ENCODE data around the gene AGAP5.
"Not testable (repeated sequence)": the region's sequence is repeated elsewhere in the genome, so short reads cannot be mapped to it uniquely, and the experiment has no call there.

AGAP5 gene

DNA sequence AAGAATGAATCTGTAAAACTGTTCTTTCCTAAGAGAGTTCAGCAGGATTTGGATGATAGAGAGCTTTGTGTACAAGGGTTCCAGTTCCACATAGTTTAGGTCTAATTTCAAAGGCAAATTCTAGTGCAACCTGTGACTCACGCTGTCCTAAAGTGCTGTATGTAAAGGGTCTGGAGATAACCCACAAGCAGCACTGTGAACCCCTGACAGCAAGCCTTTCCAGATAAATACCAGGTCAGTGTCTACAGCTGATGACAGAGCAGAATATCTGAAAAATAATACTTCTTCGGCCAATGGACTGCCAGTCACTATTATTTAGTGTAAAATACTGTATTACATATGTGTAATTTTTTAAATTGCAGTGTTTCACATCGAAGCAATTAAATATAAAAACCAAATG lies 16.0 kb upstream of the AGAP5 start:
- DNase-seq = not testable (repeated sequence)

- DNase-seq = not testable (repeated sequence)
Measured at GRCh38 chr10:73711683-73712082, 13.8 kb upstream of the AGAP5 start.

DNA sequence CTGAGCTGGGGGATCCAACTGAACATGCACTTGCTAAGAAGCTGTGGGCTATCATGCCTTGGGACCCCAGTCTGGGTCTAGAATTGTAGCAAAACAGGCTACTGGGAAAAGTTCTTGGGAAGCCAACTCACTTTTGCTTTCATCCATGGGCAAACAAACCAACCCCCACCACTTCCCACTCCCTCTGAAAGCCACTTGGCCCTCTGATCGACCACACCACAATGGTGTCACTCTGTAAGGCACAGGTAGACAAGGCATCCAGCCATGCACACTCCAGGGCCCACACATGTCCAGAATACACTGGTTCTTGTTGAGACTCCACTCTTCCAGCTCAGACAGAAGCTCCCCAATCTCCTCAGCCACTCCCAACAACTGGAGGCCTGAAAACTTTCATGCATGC lies 10.2 kb upstream of the AGAP5 start:
- DNase-seq = not testable (repeated sequence)

- not testable (repeated sequence) for DNase-seq
Measured at GRCh38 chr10:73707628-73708027, 9.7 kb upstream of the AGAP5 start.

DNA sequence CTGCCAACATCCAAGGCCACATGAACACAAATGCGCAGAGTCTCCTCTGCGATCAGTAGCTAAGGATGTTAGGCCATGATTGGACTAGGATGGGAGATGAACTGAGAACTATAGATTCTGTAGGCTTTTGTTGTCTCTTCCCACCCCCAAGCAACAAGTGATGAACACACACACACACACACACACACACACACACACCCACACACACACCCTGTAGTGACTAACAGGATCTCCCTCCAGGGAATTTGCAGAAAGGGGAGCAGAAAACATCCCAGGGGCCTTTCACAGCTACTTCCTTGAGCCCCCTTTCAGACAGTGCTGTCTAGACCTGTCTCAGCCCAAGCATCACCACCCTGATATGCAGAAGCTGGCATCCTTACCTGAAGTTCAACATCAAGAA lies 8.6 kb upstream of the AGAP5 start:
- DNase-seq = not testable (repeated sequence)

DNA sequence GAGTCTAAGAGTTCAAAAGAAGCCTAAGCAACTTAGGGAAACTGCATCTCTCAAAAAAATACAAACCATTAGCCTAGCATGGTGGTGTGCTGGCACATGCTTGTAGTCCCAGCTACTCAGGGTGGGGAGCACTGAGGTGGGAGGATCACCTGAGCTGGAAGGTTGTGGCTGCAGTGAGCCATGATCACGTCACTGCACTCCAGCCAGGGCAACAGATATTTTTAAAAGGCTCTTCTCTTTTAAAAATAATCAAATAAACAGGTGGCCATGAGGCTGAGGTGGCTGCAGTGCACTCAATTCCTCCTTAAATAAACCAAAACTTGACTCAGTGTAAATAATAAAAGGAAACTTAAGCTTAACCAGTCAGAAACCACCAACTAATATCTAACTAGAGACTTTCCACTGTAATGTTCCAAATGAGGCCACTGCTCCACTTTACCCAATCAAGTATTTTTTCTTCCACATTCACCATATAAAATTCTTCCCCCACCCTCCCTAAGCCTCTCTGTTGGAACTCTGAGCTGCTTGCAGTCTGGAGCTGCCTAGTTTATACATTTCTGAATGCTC lies 7.7 kb upstream of the AGAP5 start:
- DNase-seq = not testable (repeated sequence)

- DNase-seq = not testable (repeated sequence)
Measured at GRCh38 chr10:73703924-73704323, 6.0 kb upstream of the AGAP5 start.

DNA sequence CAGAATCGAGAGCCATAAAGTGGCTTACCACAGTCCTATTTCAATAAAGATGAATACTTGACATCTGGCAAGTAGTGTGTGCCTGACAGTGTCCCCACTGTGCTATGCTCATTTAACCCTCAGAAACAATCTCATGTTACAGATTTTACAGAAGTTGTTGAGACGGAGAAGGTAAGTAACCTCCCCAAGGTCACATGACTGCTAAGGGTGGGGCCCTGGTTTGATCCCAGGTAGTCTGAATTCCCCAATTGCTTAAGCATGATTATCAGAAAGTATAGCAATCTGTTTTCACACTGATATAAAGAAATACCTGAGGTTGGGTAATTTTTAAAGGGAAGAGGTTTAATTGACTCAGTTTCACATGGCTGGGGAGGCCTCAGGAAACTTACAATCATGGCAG lies 910 bp upstream of the AGAP5 start:
- not testable (repeated sequence) for DNase-seq

GRCh38 chr10:73695302-73695701 lies 2.6 kb downstream of the AGAP5 start:
- DNase-seq = not testable (repeated sequence)

DNA sequence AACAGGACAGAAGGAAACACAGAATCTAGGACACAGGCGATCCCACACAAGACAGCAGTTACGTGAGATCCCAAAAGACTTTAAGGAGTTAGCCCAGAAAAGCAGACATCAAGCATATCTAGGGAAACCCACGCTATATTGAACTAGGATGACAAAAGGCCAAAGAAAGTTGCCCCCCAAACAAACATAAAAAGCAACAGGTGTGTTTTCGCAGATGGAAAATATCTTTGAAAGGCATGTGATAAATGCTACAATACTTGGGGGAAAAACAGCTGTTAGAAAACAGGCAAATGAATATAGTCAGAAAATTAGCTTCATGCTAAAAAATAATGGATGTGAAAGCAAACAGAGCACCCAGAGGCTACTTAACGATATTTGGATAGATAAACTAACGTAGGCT lies 7.2 kb downstream of the AGAP5 start:
- DNase-seq = not testable (repeated sequence)

GRCh38 chr10:73689596-73689995 lies 8.3 kb downstream of the AGAP5 start:
- DNase-seq = not testable (repeated sequence)

GRCh38 chr10:73687641-73688040 lies 10.3 kb downstream of the AGAP5 start:
- DNase-seq = not testable (repeated sequence)

DNA sequence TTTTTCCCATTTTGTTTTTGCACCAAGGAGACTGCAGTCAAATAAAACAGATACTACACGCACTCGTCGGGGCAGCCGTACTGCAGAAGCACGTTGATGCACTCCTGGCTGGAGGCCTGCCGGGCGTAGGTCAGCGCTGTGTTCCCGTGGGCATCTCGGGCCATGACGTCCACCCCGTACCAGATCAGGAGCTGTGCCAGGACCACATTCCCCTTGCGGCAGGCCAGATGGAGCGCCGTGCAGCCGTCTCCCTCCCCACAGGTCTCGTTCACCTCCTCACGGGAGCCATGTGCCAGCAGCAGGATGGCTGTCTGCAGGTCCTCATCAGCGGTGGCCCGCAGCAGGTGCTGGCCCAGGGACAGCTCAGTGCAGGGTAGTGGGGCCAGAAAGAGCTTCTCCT lies 23.4 kb downstream of the AGAP5 start:
- not testable (repeated sequence) for DNase-seq

- not testable (repeated sequence) for DNase-seq
Measured at GRCh38 chr10:73668378-73668777, 29.5 kb downstream of the AGAP5 start.

DNA sequence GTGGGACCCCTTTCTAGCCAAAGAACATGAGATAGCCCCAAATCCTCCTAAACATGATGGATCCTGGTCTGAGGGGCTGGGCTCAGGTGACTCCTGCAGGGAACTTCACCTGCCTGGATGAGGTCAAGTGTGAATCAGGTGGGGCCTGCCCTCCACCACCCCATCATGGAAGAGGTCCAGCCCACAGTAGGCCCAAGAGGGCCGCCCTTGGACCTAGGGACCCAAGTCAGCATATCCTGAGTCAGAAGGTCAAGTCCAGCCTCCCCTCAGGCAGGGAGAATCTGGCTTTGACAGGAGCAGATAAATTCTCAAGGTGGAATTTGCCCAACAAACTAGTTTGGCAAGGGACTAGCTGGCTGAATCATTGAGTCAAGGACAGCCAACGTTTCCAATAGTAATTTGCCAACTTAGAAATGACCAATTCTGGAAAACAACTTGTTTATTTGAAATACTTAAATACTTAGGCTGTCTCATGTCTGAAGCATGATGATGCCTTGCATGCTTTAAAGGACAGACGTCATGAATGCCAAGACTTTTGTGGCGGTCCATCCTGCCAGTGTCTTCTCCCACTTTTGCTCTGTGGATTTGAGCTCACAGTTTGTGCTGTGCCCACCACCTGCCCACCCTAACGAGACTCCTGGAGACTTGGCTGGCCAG lies 31.6 kb downstream of the AGAP5 start:
- not testable (repeated sequence) for DNase-seq

DNA sequence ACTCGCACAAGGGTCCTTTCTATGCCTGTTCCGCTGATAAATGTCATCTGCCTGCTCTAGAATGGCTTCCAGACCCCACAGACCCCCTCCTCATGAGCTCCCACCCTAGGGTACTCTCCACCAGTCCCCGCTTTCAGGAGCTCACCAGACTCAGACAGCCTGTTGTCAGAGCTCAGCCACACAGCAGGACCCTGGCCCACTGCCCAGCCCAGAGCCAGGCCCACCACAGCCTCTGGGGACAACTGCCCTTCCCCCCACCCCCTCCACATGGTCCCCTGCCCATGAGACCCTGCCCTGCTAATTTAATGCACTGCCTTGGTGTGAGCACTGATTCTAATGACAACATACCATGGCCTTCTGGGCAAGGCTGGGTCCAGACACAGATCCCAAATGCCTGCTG lies 32.3 kb downstream of the AGAP5 start:
- not testable (repeated sequence) for DNase-seq

- not testable (repeated sequence) for DNase-seq
Measured at GRCh38 chr10:73664156-73665040, 33.5 kb downstream of the AGAP5 start.

DNA sequence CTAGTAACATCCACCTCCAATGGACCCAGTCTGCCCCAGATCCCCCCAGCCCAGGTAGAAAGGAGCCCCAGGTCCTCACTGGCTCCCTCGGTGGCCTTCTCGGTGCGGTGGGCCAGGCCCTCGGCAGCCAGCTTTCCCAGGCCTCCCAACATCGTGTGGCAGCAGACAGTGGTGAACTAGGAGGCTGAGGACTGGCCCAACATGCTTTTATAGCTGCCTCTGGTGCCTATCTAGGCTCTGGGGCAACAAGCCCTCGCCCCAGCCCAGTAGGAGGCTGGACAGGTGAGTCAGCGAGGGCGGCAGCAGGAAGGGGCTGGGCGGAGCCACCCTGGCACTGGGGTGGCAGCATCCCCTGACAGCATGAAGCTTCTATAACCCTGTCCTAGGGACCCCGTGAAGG lies 34.3 kb downstream of the AGAP5 start:
- DNase-seq = not testable (repeated sequence)

DNA sequence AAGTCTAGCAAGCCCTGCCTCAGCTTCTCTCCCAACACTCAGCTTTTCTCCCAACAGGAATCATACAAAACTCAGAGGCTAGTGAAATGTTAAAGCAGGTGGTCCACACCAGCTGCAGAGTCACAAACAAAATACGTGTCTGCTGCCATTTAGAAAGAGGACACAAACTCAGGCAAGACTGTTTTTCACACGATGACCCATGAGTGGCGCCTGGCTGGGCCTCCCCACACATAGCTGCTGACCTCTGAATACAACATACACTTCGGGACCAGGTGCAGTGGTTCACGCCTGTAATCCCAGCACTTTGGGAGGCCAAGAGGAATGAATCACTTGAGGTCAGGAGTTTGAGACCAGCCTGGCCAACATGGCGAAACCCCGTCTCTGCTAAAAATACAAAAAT lies 35.2 kb downstream of the AGAP5 start:
- not testable (repeated sequence) for DNase-seq

DNA sequence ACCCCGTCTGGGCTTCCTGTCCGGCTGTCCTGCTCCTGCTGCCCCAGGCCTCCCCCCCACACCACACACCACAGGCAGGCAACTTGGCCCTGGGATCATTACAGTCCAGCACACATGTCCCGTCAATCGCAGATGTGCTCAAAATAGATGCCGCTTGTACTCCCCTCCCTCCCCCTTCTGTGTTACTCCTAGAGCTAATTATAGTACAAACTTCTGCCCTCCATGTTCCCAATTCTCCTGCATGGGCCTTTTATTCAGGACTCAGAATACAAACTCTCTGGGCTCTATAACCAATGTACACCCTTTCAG lies 42.0 kb downstream of the AGAP5 start, which contains the start of gene SYNPO2L:
Gene SYNPO2L (minus strand): TSS at position 40 of the 309 bp plus-strand sequence. CDS start 107 bp downstream, outside the sequence.
- DNase-seq = no peak

DNA sequence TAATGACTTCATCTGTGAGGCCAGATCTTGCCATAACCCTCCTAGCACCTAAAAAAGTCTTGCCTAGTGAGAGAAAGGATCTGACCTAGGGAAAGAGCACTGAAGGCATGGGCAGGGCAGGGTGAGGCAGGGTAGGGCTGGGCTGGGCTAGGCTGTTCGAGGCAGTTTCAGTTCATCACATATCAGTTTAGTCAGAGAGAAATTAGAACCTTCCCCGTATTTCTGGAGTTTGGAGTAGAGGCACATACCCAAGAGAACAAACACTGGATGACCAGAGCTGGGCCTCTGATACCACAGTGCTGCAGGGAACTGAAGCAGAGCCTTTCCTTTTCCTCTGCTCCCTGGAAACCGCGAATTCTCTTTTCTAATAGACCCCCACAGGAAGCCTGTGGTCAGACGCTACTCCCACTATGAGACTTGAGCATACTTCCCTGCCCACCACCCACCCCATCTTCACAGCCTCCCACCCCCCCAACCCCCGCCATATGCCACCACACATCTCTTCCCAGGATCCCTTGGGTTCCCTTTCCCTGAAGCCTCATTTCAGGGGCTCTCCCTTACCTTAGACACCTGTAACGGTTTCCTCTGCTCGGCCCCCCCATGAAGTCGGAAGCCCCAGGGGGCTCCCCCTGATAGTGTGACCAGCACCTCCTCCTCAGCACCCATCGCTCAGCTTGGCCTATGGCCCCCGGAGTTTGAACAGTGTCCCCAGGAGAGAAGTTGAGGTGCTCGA lies 42.5 kb downstream of the AGAP5 start:
- DNase-seq = no peak

DNA sequence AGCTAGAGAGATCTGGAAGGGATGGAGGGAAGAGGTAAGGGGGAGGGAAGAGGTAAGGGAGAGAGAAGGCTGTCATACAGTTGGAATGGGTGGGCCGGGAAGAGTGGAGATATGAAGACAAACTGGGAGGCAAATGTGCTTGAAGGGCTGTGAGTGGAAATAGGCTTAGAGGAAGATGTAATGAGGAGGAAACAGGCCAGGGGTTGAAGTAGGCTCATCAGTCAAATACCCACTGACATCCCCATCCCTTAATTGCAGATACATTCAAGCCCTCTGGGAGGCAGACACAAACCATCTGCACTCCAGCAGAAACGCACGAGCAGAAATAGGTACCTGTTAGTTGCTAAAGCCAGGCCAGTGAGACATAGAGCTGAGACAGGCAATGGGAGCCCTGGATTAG lies 44.2 kb downstream of the AGAP5 start:
- no peak for DNase-seq

- no peak for DNase-seq
Measured at GRCh38 chr10:73653195-73653594, 44.7 kb downstream of the AGAP5 start.

Data from DMS79 treated with DMSO at 0.1 percent for 48 hours (cell line).